T-helper 1 cell treated with Interleukin-12 subunit alpha and Interleukin-12 subunit beta and Interleukin-4 antibody, amounts not matched to agents 30 μg/mL and 1 μg/mL, for 36 hours (primary cell): Measurements from ENCODE around the gene LXN.

ENCODE experiments used
- H3K27ac Mint-ChIP-seq: one replicate; pipeline ENCODE4 v1.8.0; 2021; ENCODE audit warnings: mild to moderate bottlenecking, mixed read lengths
- H3K27me3 Mint-ChIP-seq: one replicate; pipeline ENCODE4 v1.8.0; 2021; ENCODE audit warnings: low read depth, mixed read lengths
- H3K36me3 Mint-ChIP-seq: one replicate; pipeline ENCODE4 v1.8.0; 2021; ENCODE audit warnings: low read depth, mixed read lengths
- H3K4me1 Mint-ChIP-seq: one replicate; pipeline ENCODE4 v1.8.0; 2021; ENCODE audit warnings: low read depth, mixed read lengths
- H3K4me3 Mint-ChIP-seq: one replicate; pipeline ENCODE4 v1.8.0; 2021; ENCODE audit warnings: mild to moderate bottlenecking, moderate library complexity, mixed read lengths
- H3K9me3 Mint-ChIP-seq: one replicate; pipeline ENCODE4 v1.8.0; 2021; ENCODE audit warnings: mixed read lengths

LXN gene

GRCh38 chr3:158651192-158651591, 21.3 kb downstream of the LXN start:
- Mint-ChIP-seq H3K27ac (no peak overlapping the region), H3K4me1 (peaks cover 13% of the 10 kb centered on the region), H3K27me3 (no peaks in the 10 kb centered on the region), H3K36me3 (peaks cover 37% of the 10 kb centered on the region), H3K4me3 (no peak overlapping the region), H3K9me3 (no peaks in the 10 kb centered on the region)

- Mint-ChIP-seq H3K9me3 (no peaks in the 10 kb centered on the region), H3K36me3 (peaks cover 35% of the 10 kb centered on the region), H3K27ac (no peak overlapping the region), H3K4me1 (peaks cover 22% of the 10 kb centered on the region), H3K4me3 (no peak overlapping the region), H3K27me3 (no peaks in the 10 kb centered on the region)
Measured at GRCh38 chr3:158649791-158650190, 22.7 kb downstream of the LXN start.

GRCh38 chr3:158644345-158644908, 28.0 kb downstream of the LXN start, which contains the start of gene GFM1:
GFM1 (plus strand) TSS chr3:158644527; CDS start chr3:158644635, 108 bp downstream.
- peaks cover 28% of the 10 kb centered on the region for H3K4me1 Mint-ChIP-seq
- peaks cover 22% of the 10 kb centered on the region for H3K36me3 Mint-ChIP-seq
- H3K4me3 Mint-ChIP-seq, result peak within 1 kb of the TSS; percentile 93
- H3K9me3 Mint-ChIP-seq, result no peaks in the 10 kb centered on the region
- H3K27me3 Mint-ChIP-seq, result no peaks in the 10 kb centered on the region
- peak within 1 kb of the TSS; percentile 89 for H3K27ac Mint-ChIP-seq

GRCh38 chr3:158642474-158643210, 29.8 kb downstream of the LXN start:
- Mint-ChIP-seq H3K4me1 (peaks cover 21% of the 10 kb centered on the region), H3K4me3 (no peak overlapping the region), H3K27ac (no peak overlapping the region)

GRCh38 chr3:158642005-158642404, 30.4 kb downstream of the LXN start:
- Mint-ChIP-seq H3K4me3 (no peak overlapping the region), H3K4me1 (peaks cover 19% of the 10 kb centered on the region), H3K9me3 (no peaks in the 10 kb centered on the region), H3K27me3 (no peaks in the 10 kb centered on the region), H3K36me3 (peaks cover 6% of the 10 kb centered on the region), H3K27ac (no peak overlapping the region)

More at GRCh38 chr3:158642474-158643210, 29.8 kb downstream of the LXN start:
- Mint-ChIP-seq H3K27me3 (no peaks in the 10 kb centered on the region), H3K9me3 (no peaks in the 10 kb centered on the region), H3K36me3 (peaks cover 11% of the 10 kb centered on the region)

- H3K27me3 Mint-ChIP-seq, result no peaks in the 10 kb centered on the region
- H3K4me3 Mint-ChIP-seq, result no peak overlapping the region
- no peaks in the 10 kb centered on the region for H3K36me3 Mint-ChIP-seq
- peaks cover 12% of the 10 kb centered on the region for H3K4me1 Mint-ChIP-seq
- H3K27ac Mint-ChIP-seq, result no peak overlapping the region
- H3K9me3 Mint-ChIP-seq, result no peaks in the 10 kb centered on the region
Measured at GRCh38 chr3:158640646-158641045, 31.8 kb downstream of the LXN start.

GRCh38 chr3:158631981-158632380, 40.5 kb downstream of the LXN start:
- Mint-ChIP-seq H3K4me1 (no peaks in the 10 kb centered on the region), H3K36me3 (no peaks in the 10 kb centered on the region), H3K27me3 (no peaks in the 10 kb centered on the region), H3K9me3 (peaks cover 6% of the 10 kb centered on the region), H3K4me3 (no peak overlapping the region), H3K27ac (no peak overlapping the region)

GRCh38 chr3:158625881-158626280, 46.6 kb downstream of the LXN start:
- H3K4me1 Mint-ChIP-seq, result no peaks in the 10 kb centered on the region
- no peaks in the 10 kb centered on the region for H3K27me3 Mint-ChIP-seq
- H3K9me3 Mint-ChIP-seq, result no peaks in the 10 kb centered on the region
- no peak overlapping the region for H3K4me3 Mint-ChIP-seq
- H3K36me3 Mint-ChIP-seq, result no peaks in the 10 kb centered on the region
- no peak overlapping the region for H3K27ac Mint-ChIP-seq

- H3K4me3 Mint-ChIP-seq, result no peak overlapping the region
- no peak overlapping the region for H3K27ac Mint-ChIP-seq
- H3K9me3 Mint-ChIP-seq, result peaks cover 3% of the 10 kb centered on the region
- peaks cover 6% of the 10 kb centered on the region for H3K27me3 Mint-ChIP-seq
- H3K36me3 Mint-ChIP-seq, result no peaks in the 10 kb centered on the region
- no peaks in the 10 kb centered on the region for H3K4me1 Mint-ChIP-seq
Measured at GRCh38 chr3:158617982-158618875, 54.2 kb downstream of the LXN start.
